ENCODE results near the gene PPP4R4.
"Not testable (repeated sequence)": the region's sequence is repeated elsewhere in the genome, so short reads cannot be mapped to it uniquely, and the experiment has no call there.

PPP4R4 gene

DNA sequence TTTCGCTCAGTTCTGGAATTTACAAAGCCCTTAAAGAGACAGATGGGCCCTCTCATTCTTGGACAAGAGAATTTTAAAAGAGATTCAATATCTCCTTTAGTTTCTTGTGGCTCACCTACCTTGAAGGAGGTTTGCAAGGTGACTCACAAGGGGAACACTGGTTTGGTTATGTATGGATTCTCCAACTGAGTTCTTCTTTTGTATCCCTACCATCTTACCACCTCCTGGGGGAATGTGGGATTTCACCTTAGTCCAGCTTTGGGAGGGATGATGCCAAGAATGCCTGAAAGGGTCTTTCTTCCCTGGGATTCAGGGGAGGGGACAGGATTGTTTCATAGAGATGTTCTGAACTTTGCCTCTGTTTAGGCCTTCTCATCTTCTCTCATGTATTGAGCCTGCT lies 3.7 kb downstream of the PPP4R4 start:
- no peak for DNase-seq (ENCODE audit: low read depth)

DNA sequence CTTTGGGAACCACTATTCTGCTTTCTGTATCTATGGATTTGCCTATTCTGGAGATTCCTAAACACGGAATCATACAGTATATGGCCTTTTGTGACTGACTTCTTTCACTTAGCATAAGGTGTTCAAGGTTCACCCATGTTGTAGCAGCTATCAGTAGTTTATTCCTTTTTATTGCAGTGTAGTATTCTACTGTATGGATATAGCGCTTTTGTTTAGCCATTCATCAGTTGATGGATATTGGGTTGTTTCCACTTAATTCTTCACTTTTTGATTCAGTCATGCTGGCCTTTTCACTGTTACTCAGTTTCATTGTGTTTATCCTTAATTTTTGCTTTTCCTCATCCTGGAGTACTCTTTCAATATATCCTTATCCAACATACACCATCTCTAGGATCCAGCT lies 5.1 kb downstream of the PPP4R4 start:
- DNase-seq (ENCODE audit: low read depth): no peak

DNA sequence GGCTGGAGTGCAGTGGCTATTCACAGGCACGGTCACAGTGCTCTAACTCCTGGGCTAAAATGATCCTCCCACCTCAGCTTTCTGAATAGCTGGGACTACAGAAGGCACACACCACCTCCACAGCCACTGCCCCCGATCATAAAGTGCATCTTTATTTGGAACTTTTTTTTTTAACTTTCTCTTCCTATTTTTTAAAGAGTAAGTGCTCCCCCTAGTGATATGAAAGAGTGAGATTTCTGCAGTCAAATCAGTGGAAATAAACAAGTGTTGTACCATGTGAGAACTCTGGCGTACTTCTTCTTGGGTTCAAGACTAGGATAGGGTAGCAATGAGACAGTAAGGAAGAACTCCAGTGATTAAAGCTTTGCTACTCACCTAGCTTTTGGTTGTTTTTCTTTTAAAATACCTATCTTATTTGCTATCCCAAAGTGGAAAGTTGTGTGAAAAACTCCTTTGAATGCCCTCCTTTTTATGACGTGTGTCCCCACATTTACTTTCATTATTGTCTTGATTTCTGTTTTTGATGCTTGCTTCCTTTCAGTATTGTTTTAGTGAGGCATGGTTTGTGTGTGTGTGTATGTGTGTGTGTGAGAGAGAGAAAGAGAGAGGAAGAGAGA lies 6.6 kb downstream of the PPP4R4 start:
- DNase-seq (ENCODE audit: low read depth): no peak

DNA sequence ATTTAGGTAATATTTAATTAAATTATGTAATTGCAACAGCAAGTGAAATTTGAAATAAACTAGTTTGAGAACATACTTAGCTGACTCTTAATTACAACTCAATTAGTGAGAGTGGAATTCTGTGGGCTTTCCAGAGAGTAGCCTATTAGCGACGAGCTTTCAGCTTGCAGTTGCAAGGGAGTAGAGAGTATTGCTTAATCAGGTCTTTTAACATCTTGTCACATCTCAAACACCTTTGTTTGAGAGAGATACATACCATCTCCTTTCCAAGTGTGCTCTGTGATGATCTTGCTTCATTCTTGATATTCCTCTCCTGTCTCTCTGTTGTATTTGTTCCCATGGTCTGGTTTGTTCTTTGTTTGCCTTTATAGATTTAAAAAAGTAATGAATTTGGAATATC lies 7.7 kb downstream of the PPP4R4 start:
- DNase-seq (ENCODE audit: low read depth): no peak

DNA sequence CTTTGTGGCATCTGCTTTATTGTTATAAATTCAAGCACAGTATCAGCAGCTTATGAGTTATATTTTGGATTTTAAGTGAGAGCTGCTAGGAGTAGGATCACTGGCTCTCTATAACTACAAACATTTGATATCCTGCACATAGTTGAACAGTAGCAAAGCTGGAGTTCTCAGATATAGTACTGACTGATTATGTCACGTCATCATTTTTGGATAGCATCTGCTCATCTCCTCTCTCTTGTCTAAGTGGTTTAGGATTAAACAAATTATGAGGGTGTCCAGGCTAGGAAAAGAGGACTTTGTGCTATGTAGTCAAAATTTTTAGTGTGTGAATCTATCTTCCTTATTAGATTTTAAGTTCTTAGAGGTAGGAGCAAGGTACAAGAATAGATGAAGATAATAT lies 18.4 kb downstream of the PPP4R4 start:
- DNase-seq (ENCODE audit: low read depth): no peak

DNA sequence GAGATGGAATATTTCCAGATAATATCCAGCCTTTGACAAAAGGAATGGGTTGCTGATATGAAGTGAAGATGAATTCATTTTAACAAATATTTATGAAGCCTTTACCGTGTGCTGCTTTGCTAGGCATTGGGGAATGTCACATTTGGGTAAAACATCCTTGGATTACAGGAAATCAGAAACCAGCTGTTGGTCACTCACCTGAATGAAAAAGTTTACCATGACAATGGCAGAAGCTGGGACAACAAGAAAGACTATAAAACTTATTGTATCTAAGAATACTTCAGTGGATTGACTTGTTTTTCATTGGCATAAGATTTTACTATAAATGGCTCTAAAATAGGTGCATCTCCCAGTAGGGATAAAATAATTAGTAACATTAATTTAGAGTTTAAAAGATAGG lies 19.7 kb downstream of the PPP4R4 start:
- DNase-seq (ENCODE audit: low read depth): no peak

DNA sequence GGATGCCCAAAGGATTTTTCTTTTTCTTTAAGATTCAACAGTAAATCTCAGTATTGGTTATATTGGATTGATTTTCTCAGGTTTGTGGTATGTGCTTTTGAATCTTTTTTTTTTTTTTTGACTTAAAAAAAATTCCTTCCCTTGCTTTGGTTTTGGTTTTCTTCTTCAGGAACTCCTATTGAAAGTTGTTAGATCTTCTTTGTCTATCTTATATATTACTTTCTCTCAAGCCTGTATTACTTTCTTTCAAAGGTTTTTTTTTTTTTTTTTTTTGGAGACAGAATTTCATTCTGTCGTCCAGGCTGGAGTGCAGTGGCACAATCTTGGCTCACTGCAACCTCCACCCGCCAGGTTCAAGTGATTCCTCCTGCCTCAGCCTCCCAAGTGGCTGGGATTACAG lies 21.9 kb downstream of the PPP4R4 start:
- no peak for DNase-seq (ENCODE audit: low read depth)

DNA sequence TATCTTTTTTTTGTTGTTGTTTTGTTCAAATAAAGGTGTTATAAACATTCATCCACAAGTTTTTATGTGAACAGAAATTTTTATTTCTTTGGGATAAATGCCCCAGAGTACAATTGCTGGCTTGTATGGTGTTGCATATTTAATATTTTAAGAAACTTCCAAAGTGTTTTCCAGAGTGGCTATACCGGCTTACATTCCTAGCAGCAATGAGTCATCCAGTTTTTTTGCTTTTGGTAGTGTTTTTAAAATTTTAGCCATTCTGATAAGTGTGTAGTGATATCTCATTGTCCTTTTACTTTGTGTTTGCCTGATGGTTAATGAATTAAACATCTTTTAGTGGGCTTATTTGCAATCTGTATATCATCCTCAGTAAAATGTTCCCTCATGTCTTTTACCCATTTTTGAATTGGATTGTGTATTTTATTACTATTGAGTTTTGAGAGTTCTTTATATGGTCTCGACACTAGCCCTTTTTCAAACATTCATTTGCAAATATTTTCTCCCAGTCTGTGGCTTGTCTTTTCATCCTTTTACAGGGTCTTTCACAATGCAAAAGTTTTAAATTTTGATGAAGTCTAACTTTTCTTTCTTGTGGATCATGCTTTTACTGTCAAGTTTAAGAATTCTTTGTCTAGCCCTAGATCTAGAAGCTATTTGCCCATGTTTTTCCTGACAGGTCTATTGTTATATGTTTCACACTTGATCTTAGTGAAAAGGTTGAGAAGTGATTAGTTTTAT lies 29.5 kb downstream of the PPP4R4 start:
- DNase-seq (ENCODE audit: low read depth): no peak

DNA sequence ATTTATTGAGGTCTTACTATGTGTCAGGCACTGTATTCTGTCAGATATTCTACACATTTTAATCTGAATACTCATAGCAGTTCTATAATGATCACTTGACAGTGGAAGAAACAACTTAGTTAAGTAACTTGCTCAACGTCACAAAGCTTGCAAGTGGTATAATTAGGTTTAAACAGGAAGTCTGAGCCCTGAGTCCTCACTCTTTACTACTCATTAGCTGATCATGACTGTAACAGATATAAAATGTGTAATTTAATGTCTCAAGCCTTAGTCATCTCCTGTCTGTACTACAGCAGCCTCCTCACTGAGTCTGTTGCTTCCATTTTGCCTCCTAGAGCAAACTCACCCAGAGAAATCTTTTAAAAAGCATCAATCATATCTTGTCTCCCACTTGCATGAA lies 38.9 kb downstream of the PPP4R4 start:
- DNase-seq (ENCODE audit: low read depth): no peak

DNA sequence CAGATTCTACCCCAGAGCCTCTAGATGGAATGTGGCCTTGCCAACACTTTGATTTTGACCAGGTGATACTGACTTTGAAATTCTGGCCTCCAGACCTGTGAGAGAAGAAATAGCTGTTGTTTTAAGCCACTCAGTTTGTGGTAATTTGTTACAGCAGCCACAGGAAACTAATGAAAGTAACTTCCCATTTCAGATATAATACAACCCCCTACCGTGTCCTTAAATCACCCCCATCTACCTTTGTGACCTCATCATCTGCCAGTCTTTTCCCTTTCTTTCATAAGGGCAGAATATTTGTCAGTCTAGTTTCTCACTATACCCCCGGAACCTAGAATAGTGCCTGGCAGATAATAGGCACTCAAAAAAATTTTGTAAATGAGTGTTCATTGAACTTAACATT lies 39.6 kb downstream of the PPP4R4 start:
- DNase-seq (ENCODE audit: low read depth): no peak

DNA sequence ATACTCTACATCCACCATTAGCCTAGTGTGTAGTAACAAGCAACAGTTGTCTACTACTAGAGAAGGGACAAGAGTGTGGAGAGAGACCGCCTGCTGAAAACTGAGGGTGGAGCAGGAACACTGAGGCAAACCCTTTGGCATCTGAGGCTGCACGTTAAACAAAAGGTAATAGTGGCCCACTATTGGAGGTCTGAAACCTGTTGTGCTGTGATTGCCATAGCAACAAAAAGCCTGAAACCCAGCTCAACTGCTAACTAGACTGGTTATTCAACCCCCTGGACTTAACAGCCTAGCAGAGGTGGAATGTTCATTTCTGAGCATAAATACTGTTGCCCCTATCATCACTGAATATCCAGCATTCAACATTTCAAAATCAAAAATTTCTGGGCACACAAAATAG lies 43.0 kb downstream of the PPP4R4 start:
- DNase-seq (ENCODE audit: low read depth): no peak

DNA sequence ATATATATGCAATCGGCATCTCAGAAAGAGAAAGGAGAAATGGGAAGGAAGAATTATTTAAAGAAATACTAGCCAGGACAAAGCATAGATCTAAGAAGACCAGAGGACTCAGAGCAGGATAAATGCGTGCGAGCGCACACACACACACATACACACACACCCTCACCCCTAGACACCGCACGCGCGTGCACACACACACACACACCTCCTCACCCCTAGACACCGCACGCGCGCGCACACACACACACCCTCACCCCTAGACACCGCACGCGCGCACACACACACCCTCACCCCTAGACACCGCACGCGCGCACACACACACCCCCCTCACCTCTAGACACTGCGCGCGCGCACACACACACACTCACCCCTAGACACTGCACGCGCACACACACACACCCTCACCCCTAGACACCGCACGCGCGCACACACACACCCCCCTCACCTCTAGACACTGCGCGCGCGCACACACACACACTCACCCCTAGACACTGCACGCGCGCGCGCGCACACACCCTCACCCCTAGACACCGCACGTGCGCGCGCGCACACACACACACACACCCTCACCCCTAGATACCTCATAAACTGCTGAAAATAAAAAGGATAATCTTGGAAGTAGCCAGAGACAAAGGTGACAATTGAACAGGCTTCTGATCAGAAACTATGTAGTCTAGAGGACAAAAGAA lies 44.2 kb downstream of the PPP4R4 start:
- DNase-seq (ENCODE audit: low read depth): not testable (repeated sequence)

DNA sequence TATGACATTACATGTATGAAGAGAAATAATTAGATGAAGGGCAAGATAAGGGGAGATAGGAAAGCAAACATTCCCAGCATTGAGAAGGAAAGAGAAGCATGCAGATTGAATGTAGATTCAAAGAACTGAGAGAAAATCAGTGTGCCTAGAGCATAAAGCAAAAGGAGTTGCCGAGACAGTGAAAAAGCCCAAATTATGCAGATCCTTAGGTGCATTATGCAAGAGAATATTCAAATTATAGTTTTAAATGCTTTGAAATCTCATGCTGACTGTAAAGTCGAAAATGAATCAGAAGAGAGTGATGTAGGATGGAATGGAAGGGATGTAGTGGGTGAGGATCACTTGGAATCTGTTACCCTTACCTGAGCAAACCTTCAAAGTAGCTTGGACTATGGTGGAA lies 49.9 kb downstream of the PPP4R4 start:
- no peak for DNase-seq (ENCODE audit: low read depth)

DNA sequence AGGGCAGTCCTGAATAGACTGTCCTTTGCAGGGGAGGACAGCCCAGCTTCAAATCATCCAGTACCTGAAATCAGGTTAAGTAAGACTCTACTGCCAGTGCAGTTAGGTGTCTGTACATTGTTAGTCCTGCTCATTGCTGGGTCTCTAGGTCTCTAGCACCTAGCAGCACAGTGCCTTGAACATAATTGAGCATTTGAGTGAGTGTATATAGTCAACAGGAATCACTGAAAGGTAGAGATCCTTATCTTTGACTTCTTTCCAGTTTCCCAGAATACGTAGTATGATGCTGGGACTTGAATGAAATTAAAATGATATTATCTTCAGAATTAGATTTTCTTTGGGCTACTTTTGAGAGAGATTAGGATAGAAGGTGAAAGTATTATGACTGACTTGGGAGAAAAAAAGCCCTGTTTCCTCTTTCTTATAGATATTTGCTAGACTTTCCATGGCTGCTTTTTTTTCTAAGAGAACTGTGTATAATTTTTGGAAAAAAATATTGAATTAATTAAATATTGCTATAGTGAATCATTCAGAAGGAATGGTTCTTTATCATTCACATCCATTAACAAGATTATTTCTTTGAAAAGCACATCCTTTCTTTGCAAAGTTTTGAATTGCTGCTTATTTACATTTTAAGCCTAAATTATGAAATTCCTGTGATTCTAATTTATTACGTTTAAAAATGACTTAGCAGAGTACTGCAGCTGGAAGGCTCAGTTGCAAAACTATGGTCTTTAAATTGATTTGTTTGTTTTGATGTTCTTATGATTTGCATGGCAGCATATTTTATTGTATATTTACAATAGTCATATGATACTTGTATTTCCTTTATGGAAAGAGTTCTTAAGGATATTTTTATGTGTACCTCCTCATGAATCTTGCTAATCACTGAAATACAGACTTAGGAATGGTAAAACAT lies 51.6 kb downstream of the PPP4R4 start:
- DNase-seq (ENCODE audit: low read depth): no peak

DNA sequence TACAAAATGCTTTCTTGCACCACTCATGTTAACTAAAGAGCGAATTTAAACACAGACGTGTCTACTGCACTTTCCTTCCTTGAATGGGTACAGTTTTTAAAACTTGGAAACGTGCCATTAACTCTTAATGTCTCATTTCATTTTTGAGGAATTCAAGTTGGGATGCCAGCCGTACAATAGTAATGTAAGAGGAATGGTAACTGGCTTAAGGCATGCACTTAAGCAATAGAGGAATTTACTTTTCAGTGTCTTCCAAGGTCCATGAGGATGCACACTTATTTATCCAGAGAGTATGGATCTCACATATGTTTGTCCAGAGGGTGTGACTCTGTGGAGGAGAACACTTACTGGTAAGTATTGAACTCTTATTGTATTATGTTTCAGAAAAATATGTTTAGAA lies 52.9 kb downstream of the PPP4R4 start:
- DNase-seq (ENCODE audit: low read depth): no peak

DNA sequence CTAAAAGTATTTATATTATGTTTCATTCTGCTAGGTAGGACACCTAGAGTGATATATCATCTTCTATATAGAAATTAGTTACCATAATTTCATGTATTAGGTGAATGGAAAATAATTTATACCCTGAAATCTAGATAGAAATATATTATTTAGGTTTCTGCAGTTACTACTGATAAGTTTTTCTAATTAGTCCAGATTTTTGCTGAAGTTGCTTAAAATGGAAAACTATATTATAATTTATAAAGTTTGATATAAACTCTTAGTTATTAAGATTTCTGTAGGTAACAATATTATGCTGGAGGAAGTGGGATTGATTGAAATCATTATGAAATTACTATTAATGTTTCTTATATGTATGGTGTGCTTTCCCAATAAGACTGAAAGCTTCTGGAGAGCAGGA lies 62.9 kb downstream of the PPP4R4 start:
- DNase-seq (ENCODE audit: low read depth): no peak

DNA sequence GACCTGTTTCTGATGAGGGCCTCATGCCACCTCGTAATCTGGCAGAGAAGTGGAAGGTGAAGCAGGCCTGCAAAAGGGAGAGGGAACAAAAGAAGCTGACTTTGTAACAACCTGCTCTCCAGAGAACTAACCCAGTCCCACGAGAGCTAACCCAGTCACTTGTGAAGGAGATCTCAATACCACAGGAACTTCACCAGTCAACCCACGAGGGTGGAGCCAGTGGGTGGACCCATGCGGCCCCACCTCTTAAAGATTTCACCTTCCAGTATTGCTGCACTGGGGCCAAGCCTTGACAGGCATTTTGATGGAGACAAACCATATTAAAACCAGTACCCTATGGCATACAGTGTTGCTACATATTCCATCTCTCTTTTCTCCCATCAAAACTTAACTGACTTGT lies 63.9 kb downstream of the PPP4R4 start:
- DNase-seq (ENCODE audit: low read depth): no peak

DNA sequence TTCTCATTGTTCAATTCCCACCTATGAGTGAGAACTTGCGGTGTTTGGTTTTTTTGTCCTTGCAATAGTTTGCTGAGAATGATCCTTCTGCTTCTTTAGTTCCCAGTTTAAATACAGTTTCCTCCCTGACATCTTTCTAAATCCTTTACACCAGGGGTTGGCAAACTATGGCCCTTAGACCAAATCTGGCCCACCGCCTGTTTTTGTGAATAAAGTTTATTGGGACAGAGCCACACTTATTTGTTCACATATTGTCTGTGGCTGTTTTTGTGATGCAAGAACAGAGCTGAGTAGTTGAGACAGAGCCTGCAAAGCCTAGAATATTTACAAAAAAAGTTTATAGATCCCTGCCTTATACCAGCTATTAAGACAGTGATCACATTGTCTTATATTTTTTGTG lies 65.3 kb downstream of the PPP4R4 start:
- DNase-seq (ENCODE audit: low read depth): no peak

DNA sequence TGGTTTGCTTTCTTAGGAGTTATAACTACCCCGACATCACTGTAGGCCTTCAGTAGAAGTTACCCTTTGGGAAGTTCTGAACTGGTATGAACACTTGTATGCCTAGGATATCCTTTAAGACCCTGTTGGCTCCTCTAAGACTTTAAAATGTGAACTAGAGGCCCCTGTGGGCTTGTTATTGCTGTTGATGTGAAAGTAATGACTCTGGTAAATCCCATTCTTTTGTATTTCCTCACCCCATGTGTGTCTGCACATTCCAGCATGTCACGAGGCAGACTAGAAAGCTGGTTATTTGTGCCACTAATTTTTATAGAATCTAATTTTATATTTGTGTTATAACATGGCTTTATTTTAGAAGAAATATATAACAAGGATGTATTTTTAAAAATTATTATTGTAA lies 70.1 kb downstream of the PPP4R4 start:
- no peak for DNase-seq (ENCODE audit: low read depth)

DNA sequence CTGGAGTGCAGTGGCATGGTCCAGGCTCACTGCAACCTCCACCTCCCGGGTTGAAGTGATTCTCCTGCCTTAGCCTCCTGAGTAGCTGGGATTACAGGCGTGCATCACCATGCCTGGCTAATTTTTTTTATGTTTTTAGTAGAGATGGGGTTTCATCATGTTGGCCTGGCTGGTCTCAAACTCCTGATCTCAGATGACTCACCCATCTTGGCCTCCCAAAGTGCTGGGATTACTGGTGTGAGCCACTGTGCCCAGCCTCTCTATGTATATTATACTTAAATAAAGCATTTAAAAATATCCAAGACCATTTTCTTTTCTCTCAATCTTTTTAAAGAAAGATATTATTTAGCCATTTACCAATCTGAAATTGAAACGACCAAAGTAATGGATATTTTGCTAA lies 90.1 kb downstream of the PPP4R4 start:
- not testable (repeated sequence) for DNase-seq (ENCODE audit: low read depth)

DNA sequence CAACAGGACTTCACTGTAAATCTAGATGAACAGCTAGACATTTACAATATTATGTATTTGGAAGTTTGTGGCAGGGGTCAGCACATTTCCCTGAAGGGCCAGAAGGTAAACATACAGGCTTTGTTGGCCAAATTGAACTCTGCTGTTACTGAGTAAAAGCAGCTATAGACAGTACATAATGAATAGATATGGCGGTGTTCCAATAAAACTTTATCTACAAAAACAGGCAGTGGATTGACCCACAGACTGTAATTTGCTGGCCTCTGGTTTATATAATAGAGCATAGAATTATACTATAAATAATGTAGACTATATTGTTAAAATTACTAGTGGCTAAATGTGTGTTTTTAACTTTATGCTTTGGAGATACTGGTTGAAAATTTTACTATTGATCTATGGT lies 93.2 kb downstream of the PPP4R4 start:
- no peak for DNase-seq (ENCODE audit: low read depth)

DNA sequence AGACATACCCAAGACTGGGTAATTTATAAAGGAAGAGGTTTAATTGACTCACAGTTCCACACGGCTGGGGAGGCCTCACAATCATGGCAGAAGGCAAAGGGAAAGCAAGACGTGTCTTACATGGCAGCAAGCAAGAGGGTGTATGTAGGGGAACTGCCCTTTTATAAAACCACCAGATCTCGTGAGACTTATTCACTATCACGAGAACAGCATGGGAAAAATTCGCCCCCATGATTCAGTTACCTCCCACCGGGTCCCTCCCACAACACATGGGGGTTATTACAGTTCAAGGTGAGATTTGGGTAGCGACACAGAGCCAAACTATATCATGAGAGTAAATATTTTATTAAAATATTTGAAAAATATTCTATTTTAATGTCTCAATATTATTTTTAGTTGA lies 94.5 kb downstream of the PPP4R4 start:
- DNase-seq (ENCODE audit: low read depth): not testable (repeated sequence)

DNA sequence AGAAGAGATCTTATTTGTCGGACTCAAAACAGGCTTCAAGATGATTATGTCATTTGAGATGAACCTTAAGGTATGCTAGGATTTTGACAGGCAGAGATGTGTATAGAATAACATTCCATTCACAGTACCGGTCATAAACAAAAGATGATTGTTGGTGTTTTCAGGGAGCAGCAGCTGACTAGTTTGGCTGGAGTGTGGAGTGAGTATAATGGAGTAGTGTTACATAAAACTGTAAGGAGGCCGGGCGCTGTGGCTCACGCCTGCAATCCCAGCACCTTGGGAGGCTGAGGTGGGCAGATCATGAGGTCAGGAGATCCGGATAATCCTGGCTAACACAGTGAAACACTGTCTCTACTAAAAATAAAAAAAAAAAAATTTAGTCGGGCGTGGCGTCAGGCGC lies 95.0 kb downstream of the PPP4R4 start:
- DNase-seq (ENCODE audit: low read depth): no peak

Measured in stimulated activated CD8-positive, alpha-beta memory T cell treated with anti-CD3 and anti-CD28 coated beads, Interleukin-4, amount 100 ng/mL, for 24 hours (primary cell).